Endothelial cell (in vitro differentiated cells): ENCODE results near the gene COPG2. TPM values are rescaled to one million over a fixed set of nuclear protein-coding genes. Genes with fewer than 3 reads are reported as not detected.

Experiments used
- DNase-seq: peaks from one replicate; pipeline ENCODE4 v3.0.0; 2021; ENCODE audit warnings: low spot score
- H3K27ac Mint-ChIP-seq: one replicate; pipeline ENCODE4 v1.8.0; 2021; ENCODE audit warnings: mixed read lengths, inconsistent platforms; ENCODE audit not compliant: unreplicated experiment
- H3K27me3 Mint-ChIP-seq: one replicate; pipeline ENCODE4 v1.8.0; 2021; ENCODE audit warnings: mild to moderate bottlenecking, moderate library complexity, mixed read lengths, inconsistent platforms; ENCODE audit not compliant: unreplicated experiment
- H3K36me3 Mint-ChIP-seq: one replicate; pipeline ENCODE4 v1.8.0; 2021; ENCODE audit warnings: mild to moderate bottlenecking, low read depth, mixed read lengths, inconsistent platforms; ENCODE audit not compliant: unreplicated experiment
- H3K4me1 Mint-ChIP-seq: one replicate; pipeline ENCODE4 v1.8.0; 2021; ENCODE audit warnings: mild to moderate bottlenecking, mixed read lengths, inconsistent platforms; ENCODE audit not compliant: unreplicated experiment
- H3K4me3 Mint-ChIP-seq: one replicate; pipeline ENCODE4 v1.8.0; 2021; ENCODE audit warnings: mild to moderate bottlenecking, mixed read lengths, inconsistent platforms; ENCODE audit not compliant: unreplicated experiment
- H3K9me3 Mint-ChIP-seq: one replicate; pipeline ENCODE4 v1.8.0; 2021; ENCODE audit warnings: mixed read lengths, inconsistent platforms; ENCODE audit not compliant: unreplicated experiment
- CTCF ChIP-seq: fragments of 200-600 bp; sonication (generic); IDR thresholded peaks from one replicate; pipeline ENCODE4 v1.5.0; 2021; ENCODE audit warnings: antibody characterized with exemption; ENCODE audit not compliant: unreplicated experiment
- long read RNA-seq: library from polyadenylated mRNA; unstranded; transcript quantifications from one replicate; pipeline ENCODE4 v2.0.0, GENCODE V29; 2020; ENCODE audit not compliant: unreplicated experiment
- total RNA-seq: library from RNA; stranded (reverse); fragmentation: NEBNext Ultra II Directional; extraction: Animal tissue kit (Norgen Biotek cat#: 25700); gene quantifications from one replicate; pipeline ENCODE4 v1.2.1, GENCODE V29; 2021; ENCODE audit not compliant: unreplicated experiment

COPG2 gene
- total RNA-seq, result 40.0 TPM
- long read RNA-seq, transcript COPG2-202 (24 exons, 3,134 nt), result major isoform, 16 of 22 reads
- long read RNA-seq, partial matches to known transcripts, result 3 of 22 reads
- long read RNA-seq, other reads (novel, unspliced or antisense), result 2 of 22 reads

GRCh38 chr7:130668258-130669084 is at the start of gene COPG2:
Gene COPG2 (minus strand): TSS chr7:130668748. CDS start chr7:130668668, 80 bp downstream.
- Mint-ChIP-seq H3K27ac (peak within 1 kb of the TSS; percentile 52), H3K4me3 (peak within 1 kb of the TSS; percentile 93), H3K9me3 (no peaks in the 10 kb centered on the region), H3K4me1 (peaks cover 22% of the 10 kb centered on the region), H3K27me3 (peaks cover 4% of the 10 kb centered on the region), H3K36me3 (no peaks in the 10 kb centered on the region)
- DNase-seq, result peak; percentile 91
- no peak for TF ChIP-seq CTCF

GRCh38 chr7:130712416-130712815 is 43.9 kb upstream of the COPG2 start:
- no peak for DNase-seq
- no peak for TF ChIP-seq CTCF
- Mint-ChIP-seq H3K27ac (no peak overlapping the region), H3K4me1 (no peaks in the 10 kb centered on the region), H3K36me3 (no peaks in the 10 kb centered on the region), H3K4me3 (no peak overlapping the region), H3K27me3 (peaks cover 3% of the 10 kb centered on the region), H3K9me3 (no peaks in the 10 kb centered on the region)

GRCh38 chr7:130708766-130709165 is 40.2 kb upstream of the COPG2 start:
- H3K4me3 Mint-ChIP-seq, result no peak overlapping the region
- no peak overlapping the region for H3K27ac Mint-ChIP-seq
- no peaks in the 10 kb centered on the region for H3K9me3 Mint-ChIP-seq
- DNase-seq, result no peak
- no peaks in the 10 kb centered on the region for H3K36me3 Mint-ChIP-seq
- no peak for TF ChIP-seq CTCF
- H3K4me1 Mint-ChIP-seq, result no peaks in the 10 kb centered on the region
- H3K27me3 Mint-ChIP-seq, result peaks cover 3% of the 10 kb centered on the region

- H3K4me1 Mint-ChIP-seq, result no peaks in the 10 kb centered on the region
- no peak for DNase-seq
- no peaks in the 10 kb centered on the region for H3K9me3 Mint-ChIP-seq
- H3K27ac Mint-ChIP-seq, result no peak overlapping the region
- no peaks in the 10 kb centered on the region for H3K36me3 Mint-ChIP-seq
- peaks cover under 1% of the 10 kb centered on the region for H3K27me3 Mint-ChIP-seq
- H3K4me3 Mint-ChIP-seq, result no peak overlapping the region
- no peak for TF ChIP-seq CTCF
Measured at GRCh38 chr7:130708001-130708400, 39.5 kb upstream of the COPG2 start.

- no peak for TF ChIP-seq CTCF
- Mint-ChIP-seq H3K9me3 (no peaks in the 10 kb centered on the region), H3K4me3 (no peak overlapping the region), H3K27me3 (no peaks in the 10 kb centered on the region), H3K27ac (no peak overlapping the region), H3K36me3 (no peaks in the 10 kb centered on the region), H3K4me1 (no peaks in the 10 kb centered on the region)
- DNase-seq, result no peak
Measured at GRCh38 chr7:130703851-130704250, 35.3 kb upstream of the COPG2 start.
